ENCODE measurements around the gene SUN2.

DNA sequence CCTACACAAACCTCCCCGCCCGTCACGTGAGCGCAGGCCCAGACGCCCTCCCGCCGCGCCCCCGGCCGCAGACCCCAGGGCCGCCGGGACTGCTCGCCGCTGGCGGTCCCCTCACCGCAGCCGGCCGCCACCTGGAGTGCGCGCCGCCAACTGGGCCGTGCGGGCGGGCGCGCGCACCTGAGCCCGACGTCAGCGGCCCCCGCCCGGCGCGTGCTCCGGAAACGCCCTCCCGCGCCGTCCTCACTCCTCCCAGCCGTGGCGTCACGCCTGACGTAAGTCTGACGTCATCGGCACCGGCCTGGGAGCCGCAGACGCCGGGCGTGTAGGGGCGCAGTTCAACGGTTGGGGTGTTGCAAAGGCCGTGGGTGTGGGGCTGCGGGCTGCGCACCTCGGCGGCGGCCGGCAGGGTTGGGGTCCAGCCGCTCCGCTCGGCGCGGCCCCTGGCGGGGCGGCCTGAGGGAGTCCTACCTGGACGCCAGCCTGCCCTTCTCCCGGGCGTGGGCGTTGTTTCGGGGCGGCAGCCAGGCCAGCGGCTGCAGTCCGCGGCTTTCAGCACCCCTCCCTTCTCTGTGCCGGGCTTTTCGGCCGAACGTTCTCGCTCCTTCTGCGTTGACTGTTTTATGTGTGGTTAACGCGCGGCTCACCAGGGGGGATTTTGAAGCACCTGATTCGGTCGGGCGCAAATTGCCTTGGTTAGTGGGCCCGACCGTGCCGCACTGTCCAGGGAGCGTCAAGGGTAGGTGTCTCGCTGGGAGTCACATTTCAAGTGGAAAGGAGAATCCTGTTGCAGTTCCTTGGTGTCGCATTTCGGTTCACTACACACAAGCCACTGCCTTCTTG, 54.8 kb downstream of the SUN2 start, which contains the start of gene JOSD1:
- TF ChIP-seq, protein P1, sequence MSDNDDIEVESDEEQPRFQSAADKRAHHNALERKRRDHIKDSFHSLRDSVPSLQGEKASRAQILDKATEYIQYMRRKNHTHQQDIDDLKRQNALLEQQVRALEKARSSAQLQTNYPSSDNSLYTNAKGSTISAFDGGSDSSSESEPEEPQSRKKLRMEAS (IDR thresholded peaks at IDR 0.05; ENCODE audit: insufficient read depth, insufficient read length): peak; percentile 21
- TF ChIP-seq, protein P2, sequence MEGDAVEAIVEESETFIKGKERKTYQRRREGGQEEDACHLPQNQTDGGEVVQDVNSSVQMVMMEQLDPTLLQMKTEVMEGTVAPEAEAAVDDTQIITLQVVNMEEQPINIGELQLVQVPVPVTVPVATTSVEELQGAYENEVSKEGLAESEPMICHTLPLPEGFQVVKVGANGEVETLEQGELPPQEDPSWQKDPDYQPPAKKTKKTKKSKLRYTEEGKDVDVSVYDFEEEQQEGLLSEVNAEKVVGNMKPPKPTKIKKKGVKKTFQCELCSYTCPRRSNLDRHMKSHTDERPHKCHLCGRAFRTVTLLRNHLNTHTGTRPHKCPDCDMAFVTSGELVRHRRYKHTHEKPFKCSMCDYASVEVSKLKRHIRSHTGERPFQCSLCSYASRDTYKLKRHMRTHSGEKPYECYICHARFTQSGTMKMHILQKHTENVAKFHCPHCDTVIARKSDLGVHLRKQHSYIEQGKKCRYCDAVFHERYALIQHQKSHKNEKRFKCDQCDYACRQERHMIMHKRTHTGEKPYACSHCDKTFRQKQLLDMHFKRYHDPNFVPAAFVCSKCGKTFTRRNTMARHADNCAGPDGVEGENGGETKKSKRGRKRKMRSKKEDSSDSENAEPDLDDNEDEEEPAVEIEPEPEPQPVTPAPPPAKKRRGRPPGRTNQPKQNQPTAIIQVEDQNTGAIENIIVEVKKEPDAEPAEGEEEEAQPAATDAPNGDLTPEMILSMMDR (IDR thresholded peaks at IDR 0.05; ENCODE audit: extremely low read depth in 1 of 2, insufficient read depth in 1 of 2, low read depth in 1 of 2, low read length in 2 of 2): no peak
- TF ChIP-seq POLR2A (IDR thresholded peaks at IDR 0.05; ENCODE audit: low read depth, low read length) (peak; percentile 81), JUN (IDR thresholded peaks at IDR 0.05; ENCODE audit: borderline replicate concordance, insufficient read depth, insufficient read length, low read depth) (peak; percentile 76), EZH2 (IDR thresholded peaks at IDR 0.05; ENCODE audit: borderline replicate concordance, low read depth, low read length, severe bottlenecking) (no peak), POLR2AphosphoS5 (IDR thresholded peaks at IDR 0.05; ENCODE audit: insufficient read depth, low read depth, low read length) (peak; percentile 90), MYC (IDR thresholded peaks at IDR 0.05; ENCODE audit: low read depth, low read length) (no peak)
